Stomach (tissue), 4 donors: ENCODE measurements around the gene LRIT2.

ENCODE experiments used
- EP300 ChIP-seq: sonication (generic); formaldehyde crosslinking; IDR thresholded peaks from one replicate; pipeline ENCODE4 v1.6.1; 2017; ENCODE audit warnings: antibody characterized with exemption
- POLR2A ChIP-seq, 4 donors: fragments of 450-650 bp; IDR thresholded peaks; one replicate each; pipeline ENCODE4 v1.6.1; 2016; ENCODE audit warnings: antibody characterized with exemption in 4 of 4, control low read depth in 2 of 4, mild to moderate bottlenecking in 1 of 4, moderate library complexity in 1 of 4
- POLR2AphosphoS5 ChIP-seq, 3 donors: sonication (generic); formaldehyde crosslinking; IDR thresholded peaks; one replicate each; pipeline ENCODE4 v1.6.1; 2016; ENCODE audit warnings: antibody characterized with exemption in 3 of 3
- TF ChIP-seq, protein P1 (sequence below), 7 experiments: fragments of 450-650 bp in 4 of 7; fragments of 200-600 bp in 3 of 7; sonication (generic) in 3 of 7; IDR thresholded peaks; one replicate each; pipeline ENCODE4 v1.5.1; 2016 to 2019; ENCODE audit warnings: antibody characterized with exemption in 7 of 7, control low read depth in 2 of 7, mild to moderate bottlenecking in 1 of 7

DNA sequence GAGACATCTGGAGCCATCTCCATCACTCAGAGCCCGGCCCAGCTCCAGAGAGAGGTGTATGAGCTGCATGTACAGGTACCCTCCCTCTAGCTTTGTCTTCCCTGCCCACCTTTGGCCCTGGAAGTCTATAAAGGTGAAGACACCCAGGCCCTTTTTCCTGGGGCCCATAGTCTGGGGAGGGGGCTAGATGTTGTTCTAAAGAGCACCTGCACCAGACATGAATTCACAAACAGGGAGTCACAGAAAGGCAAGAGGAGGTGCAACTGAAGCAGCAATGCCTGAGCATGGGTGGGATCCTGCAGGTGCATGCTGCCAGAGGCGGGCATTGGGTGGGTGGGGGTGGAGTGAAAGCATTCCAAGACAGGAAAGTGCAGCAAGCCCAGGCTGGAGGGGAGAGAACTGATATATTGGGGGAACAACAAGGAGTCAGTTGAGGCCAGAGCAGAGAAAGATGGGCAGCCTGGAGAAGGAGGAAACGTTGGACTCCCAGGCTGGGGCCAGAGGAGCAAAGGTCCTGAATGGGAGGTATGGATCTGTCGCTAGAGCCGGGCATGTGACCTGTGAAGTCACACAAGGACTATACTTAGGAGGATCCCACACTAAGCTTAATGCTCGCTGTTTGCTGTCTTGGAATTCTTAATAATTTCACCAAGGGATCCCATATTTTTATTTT is 19.4 kb downstream of the LRIT2 start:
- TF ChIP-seq, protein P1, sequence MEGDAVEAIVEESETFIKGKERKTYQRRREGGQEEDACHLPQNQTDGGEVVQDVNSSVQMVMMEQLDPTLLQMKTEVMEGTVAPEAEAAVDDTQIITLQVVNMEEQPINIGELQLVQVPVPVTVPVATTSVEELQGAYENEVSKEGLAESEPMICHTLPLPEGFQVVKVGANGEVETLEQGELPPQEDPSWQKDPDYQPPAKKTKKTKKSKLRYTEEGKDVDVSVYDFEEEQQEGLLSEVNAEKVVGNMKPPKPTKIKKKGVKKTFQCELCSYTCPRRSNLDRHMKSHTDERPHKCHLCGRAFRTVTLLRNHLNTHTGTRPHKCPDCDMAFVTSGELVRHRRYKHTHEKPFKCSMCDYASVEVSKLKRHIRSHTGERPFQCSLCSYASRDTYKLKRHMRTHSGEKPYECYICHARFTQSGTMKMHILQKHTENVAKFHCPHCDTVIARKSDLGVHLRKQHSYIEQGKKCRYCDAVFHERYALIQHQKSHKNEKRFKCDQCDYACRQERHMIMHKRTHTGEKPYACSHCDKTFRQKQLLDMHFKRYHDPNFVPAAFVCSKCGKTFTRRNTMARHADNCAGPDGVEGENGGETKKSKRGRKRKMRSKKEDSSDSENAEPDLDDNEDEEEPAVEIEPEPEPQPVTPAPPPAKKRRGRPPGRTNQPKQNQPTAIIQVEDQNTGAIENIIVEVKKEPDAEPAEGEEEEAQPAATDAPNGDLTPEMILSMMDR (IDR thresholded peaks at IDR 0.05): no peak
- no peak for TF ChIP-seq POLR2A (IDR thresholded peaks at IDR 0.05)
- no peak for TF ChIP-seq EP300
- TF ChIP-seq POLR2AphosphoS5 (IDR thresholded peaks at IDR 0.05): no peak
